GM19043 (cell line): ENCODE measurements around the gene COL24A1.

Experiments used
- ATAC-seq: cut with Tn5 transposase; IDR thresholded peaks from one replicate; pipeline ENCODE4 v1.9.1; 2021; ENCODE audit warnings: low read depth; ENCODE audit not compliant: unreplicated experiment

The COL24A1 gene

DNA sequence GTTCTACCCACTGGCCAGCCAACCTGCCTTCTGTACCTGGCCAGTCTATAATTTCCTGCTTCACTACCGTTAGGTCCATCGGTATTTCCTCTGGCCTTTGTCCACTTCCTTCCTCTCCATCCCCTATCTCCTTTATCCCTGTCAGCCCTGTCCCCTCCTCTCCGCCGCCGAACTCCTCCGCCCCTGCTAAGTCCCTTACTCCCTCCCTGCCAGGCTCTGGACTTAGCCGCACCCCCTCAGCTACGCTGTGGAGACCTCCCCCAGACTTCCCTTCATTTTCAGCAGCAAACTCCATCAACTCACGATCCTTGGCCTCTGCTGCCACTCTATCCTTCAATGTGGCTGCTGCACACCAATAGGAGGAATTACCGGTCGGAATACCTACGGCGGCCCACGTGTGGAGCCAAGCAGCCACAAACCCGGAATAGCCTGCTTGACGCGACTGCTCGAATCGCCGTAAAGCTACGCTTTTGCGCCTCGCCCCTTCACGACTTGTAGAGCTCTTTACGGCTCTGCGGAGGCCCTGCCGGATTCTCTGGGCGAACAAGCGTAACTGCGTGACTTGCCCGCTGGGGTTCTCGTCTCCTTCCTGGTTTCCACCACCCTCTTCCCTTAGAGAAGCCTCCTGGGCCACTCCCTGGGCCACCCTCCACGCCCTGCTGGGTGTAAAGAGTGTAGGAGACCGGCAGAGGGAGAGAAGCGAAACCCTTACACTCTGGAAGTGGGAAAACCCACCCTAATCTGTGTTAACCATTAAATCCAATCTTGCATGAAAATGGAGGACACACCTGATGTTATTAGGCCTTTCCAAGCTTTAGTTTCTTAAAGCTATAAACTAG, 448.4 kb downstream of the COL24A1 start, which contains the start of gene ZNHIT6:
ZNHIT6 (minus strand) TSS at position 444 of the 839 bp plus-strand sequence; CDS start at position 295, 149 bp downstream.
- ATAC-seq, result peak; percentile 87

DNA sequence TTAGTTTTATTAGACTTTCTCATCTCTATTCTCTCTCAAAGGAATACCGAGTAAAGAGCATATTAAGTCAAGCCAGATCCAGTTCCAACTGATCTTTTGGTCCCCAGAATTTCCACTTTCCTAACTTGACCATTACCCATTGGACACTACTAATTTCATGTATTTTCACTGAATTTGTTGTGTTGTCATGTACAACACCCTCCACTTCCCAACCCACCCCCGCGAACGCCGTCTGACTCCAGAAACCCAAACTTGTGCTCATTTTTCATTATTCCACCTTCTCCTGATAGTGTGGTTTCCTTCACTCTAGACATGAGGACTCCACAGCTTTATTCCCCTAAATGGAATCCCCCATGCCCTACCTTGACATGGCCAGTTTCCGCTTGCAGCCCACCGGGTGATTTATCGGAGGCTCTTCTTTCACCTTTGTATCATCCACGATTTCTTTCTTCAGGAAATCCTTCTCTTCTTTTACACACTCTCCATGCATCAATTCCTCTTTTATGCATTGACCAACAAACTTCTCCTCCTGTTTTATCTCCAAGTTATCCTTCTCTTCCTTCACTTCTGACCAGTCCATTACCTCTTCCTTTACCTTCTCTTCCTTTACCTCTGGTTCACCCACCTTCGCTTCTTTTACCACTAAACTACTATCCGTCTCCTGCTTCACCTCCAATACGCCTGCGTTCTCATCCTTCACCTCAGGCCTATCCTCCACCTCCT, 449.1 kb downstream of the COL24A1 start:
- ATAC-seq, result peak; percentile 20

DNA sequence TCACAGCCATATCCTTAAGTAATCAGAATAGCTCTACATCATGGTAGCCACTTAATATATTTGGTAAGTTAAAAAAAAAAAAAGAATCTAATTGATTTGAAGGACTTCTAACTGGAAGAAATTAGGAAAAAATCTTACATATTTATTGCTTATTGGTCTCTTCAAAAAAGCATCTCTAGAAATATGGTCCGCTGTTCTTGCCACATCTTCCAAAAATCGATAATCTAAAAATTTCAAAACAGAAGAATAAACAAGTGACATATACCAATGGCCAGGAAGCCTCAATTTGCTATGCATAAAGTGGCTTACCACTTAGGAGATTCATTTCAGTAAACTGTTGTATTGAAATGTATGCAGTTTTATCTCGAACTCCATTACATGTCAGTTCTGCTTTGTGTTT, 450.6 kb downstream of the COL24A1 start:
- no peak for ATAC-seq

DNA sequence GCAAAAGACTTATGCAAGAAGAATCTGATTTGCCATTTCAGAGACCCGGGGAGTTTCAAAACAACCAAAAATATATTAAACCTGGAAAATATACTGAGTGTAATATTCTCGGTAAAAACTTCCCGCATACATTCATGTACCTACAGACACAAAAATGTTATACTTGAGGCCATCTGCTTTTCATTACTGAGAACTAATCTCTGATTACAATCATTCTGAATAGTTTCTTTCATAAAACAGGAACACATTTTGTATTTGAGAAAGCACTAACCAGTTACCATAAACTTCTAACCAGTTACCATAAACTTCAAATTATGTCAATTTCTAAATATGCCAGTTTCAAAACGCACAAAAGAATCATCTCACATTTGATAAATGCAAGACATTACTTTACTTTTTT, 456.1 kb downstream of the COL24A1 start:
- ATAC-seq, result no peak

DNA sequence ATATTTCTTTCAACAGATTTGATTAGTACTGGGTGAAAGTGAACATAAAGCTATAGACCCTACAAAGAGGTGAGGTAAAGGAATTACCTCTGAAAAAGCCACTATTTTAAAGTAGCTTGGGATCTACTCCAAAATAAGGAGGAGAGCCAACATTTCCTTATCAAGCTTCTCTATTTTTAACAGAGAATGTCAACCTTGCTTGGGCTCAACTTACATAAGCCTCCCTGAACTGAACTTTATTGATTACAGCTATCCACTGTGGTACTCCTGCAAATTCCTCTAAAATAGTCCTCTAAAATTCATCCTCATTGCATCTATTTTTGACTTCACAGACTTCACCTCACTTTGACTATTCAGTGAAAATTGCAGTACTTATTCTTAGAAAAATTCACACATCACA, 458.7 kb downstream of the COL24A1 start:
- ATAC-seq, result no peak

DNA sequence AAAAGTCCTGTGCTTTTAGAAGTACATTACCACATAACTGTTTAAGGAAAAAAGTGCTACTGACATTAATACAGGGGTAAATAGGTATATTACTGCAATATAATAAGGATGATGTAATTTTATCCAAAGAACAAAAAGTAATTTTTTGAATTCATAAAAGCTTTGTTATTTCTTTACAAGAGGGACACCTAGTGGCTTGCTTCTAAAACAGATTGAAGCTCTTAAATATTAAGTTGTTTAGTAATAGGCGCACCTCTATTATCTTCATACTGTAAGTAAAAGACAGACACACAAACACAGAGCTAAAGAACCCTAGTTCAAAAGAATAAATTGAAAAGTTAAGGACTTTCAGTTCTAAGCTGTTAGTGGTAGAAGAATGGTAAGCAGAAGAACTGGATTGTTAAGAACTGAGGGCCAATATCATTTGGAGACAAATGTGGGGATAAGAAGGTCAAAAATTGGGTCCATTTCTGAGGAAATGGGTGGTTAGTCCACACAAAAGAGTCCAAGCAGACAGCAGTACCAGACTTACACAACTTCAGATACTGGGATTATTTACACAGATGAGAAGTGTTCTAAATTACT, 463.8 kb downstream of the COL24A1 start:
- ATAC-seq, result no peak

DNA sequence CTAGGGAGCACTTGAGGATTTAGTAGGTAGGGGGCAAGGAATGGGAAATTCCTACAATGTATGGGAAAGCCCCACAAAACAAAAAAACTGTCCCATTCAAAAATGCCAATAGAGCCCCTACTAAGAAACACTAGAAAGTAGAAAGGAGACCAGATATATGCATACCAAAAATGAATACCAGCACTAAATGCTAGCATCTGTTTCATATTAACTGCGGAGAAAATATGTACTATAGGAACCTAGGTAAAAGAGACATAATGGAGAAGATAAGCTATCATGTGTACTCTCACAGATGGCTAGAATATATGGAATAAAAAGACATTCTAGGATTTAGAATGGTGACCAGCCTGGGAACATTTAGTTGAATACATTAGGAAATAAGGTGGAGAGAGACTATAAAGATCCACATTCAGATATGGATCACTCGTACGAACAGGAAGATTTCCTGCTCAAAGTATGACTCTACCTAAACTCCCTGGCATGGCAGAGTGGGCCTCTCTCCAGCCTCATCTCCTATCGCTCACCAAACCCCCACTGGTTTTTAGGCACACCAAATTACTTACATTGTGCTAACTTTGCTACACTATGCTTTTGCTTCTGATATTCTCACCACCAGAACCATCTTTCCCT, 466.7 kb downstream of the COL24A1 start:
- no peak for ATAC-seq

DNA sequence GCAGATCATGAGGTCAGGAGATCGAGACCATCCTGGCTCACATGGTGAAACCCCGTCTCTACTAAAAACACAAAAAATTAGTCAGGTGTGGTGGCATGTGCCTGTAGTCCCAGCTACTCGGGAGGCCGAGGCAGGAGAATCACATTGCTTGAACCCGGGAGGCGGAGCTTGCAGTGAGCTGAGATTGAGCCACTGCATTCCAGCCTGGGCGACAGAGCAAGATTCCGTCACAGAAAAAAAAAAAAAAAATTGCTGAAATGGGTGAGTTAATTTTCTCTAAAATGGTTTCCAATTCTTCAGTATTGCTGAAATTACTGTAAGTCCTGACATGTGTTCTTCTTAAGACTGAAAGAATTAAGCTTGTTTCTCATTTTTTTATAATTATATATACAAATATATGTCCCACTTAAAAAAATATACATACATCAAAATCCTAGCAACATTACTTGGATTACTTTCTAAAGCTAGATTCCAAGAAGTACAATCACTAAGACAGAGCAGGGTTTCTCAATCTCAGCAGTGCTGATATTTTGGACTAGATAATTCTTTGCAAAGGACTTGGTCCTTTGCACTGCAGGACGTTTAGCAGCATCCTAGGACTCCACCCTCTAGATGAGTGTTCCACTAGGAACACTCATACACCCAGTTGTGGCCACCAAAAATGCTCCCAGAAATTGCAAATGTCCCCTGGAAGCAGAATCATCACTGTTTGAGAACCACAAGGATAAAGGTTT, 473.1 kb downstream of the COL24A1 start:
- no peak for ATAC-seq

DNA sequence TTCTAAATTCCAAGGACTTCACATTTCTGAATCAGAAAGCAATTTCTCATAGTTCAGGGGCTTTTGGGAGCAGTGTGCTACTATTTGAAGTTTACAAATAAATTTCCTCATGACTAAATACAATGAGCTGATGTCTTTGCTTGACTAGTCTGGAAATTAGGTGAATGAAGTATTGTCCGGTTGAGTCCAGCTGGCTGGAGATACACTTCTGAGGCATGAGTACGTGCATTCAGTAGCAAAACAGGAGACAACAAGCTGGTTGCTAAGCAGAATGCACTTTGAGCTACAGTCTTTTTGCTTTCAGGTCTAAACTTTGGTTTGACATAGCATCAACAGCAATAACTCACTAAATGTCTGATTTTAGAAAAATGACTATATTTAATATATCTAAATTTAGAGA, 475.5 kb downstream of the COL24A1 start:
- ATAC-seq, result no peak
